Bronchial epithelial cell (primary cell): ENCODE measurements around the gene ALDH3A2. TPM values are rescaled to one million over a fixed set of nuclear protein-coding genes. Genes with fewer than 3 reads are reported as not detected.
A peak's percentile ranks its signal among the peaks of the same experiment; 100 is the strongest.

Experiments
- DNase-seq: peaks from one replicate; pipeline ENCODE4 v3.0.0-alpha.2; 2010; ENCODE audit warnings: low read depth
- FAIRE-seq: peaks from 2 replicates; lab custom pipeline; 2011; peaks lifted over from hg19 to GRCh38; lab: Jason Lieb, UNC
- H3K27me3 ChIP-seq: 2 replicates; pipeline ENCODE4 v1.5.1; 2011; ENCODE audit warnings: low read length; ENCODE audit not compliant: control insufficient read depth, insufficient read depth
- H3K36me3 ChIP-seq: 2 replicates; pipeline ENCODE4 v1.5.1; 2011; ENCODE audit warnings: low read length; ENCODE audit not compliant: control insufficient read depth, insufficient read depth
- H3K4me3 ChIP-seq: 2 replicates; pipeline ENCODE4 v1.5.1; 2011; ENCODE audit warnings: mild to moderate bottlenecking, low read depth, low read length, control low read depth
- CTCF ChIP-seq: IDR thresholded peaks from 2 replicates; pipeline ENCODE4 v1.5.1; 2011; ENCODE audit warnings: mild to moderate bottlenecking, moderate library complexity, low read length, control low read depth, inconsistent platforms; ENCODE audit not compliant: insufficient read depth, severe bottlenecking
- total RNA-seq: library from RNA; depleted of rRNA; stranded (reverse); fragments of >200 nt; gene quantifications from 2 replicates; pipeline ENCODE4 v1.2.1, GENCODE V29; 2014

ALDH3A2 gene
- total RNA-seq, 1 donor from 2014 or later = 142 TPM

GRCh38 chr17:19645734-19646201 lies 2.8 kb upstream of the ALDH3A2 start:
- Histone ChIP-seq H3K27me3 (no peaks in the 10 kb centered on the region), H3K4me3 (no peak overlapping the region), H3K36me3 (no peaks in the 10 kb centered on the region)
- no peak for DNase-seq
- TF ChIP-seq CTCF = peak; percentile 49
- FAIRE-seq = no peak

- FAIRE-seq = no peak
- no peaks in the 10 kb centered on the region for H3K36me3 ChIP-seq
- no peak overlapping the region for H3K4me3 ChIP-seq
- H3K27me3 ChIP-seq = no peaks in the 10 kb centered on the region
- peak; percentile 49 for DNase-seq
- no peak for TF ChIP-seq CTCF
Measured at GRCh38 chr17:19646788-19647696, 1.5 kb upstream of the ALDH3A2 start.

GRCh38 chr17:19647697-19648474 lies 665 bp upstream of the ALDH3A2 start:
- peak overlapping the region; percentile 88 for H3K4me3 ChIP-seq
- FAIRE-seq = no peak
- H3K36me3 ChIP-seq = no peaks in the 10 kb centered on the region
- peak; percentile 60 for DNase-seq
- TF ChIP-seq CTCF = no peak
- H3K27me3 ChIP-seq = no peaks in the 10 kb centered on the region

- H3K27me3 ChIP-seq = no peaks in the 10 kb centered on the region
- FAIRE-seq = no peak
- peaks cover 3% of the 10 kb centered on the region for H3K36me3 ChIP-seq
- no peak for TF ChIP-seq CTCF
- peak overlapping the region; percentile 88 for H3K4me3 ChIP-seq
- DNase-seq = no peak
Measured at GRCh38 chr17:19649274-19649541, 657 bp downstream of the ALDH3A2 start.

DNA sequence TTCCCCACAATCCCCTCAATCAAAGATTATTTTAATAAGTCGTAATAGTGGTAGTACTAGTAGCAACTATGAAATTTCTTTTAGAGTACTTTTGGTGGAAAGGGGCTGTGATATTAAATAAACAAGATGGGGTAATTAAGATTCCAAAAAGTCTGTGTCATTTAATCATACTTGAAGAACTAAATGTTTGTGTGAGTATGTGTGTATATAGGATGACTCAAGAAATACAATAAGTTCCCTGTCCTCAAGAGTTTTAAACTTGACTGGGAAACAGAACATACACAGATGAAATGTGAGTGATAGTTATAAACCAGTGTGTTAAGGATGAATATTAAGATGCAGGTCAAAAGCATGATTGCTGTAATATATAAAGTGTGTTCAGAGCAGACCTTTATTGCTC lies 2.3 kb downstream of the ALDH3A2 start:
- H3K27me3 ChIP-seq = no peaks in the 10 kb centered on the region
- DNase-seq (peak; percentile 75), FAIRE-seq (no peak)
- TF ChIP-seq CTCF = no peak
- H3K4me3 ChIP-seq = peak overlapping the region; percentile 88
- peaks cover 11% of the 10 kb centered on the region for H3K36me3 ChIP-seq
